NCI-H526 (cell line): ENCODE data around the gene AVPR1B.

Experiments used
- DNase-seq, 2 experiments: peaks; one replicate each; lab custom pipeline; 2025; lab: John Stamatoyannopoulos, UW

AVPR1B gene

GRCh38 chr1:206117151-206117948 is at the start of gene AVPR1B:
Gene AVPR1B, minus strand, starts transcription at chr1:206117388. Its CDS starts 498 bp downstream, at chr1:206116890.
- DNase-seq, result peak; percentile 51 to 85

- DNase-seq, result no peak
Observed at GRCh38 chr1:206145771-206146290, 28.6 kb upstream of the AVPR1B start.

GRCh38 chr1:206144605-206145004 is 27.4 kb upstream of the AVPR1B start:
- no peak for DNase-seq

GRCh38 chr1:206143537-206144172 is 26.5 kb upstream of the AVPR1B start:
- no peak for DNase-seq

- no peak for DNase-seq
Observed at GRCh38 chr1:206142770-206143169, 25.6 kb upstream of the AVPR1B start.

GRCh38 chr1:206142011-206142410 is 24.8 kb upstream of the AVPR1B start:
- DNase-seq, result no peak

GRCh38 chr1:206136241-206136640 is 19.1 kb upstream of the AVPR1B start:
- peak in 1 of 2 experiments; percentile 9 for DNase-seq

- DNase-seq, result peak in 1 of 2 experiments; percentile 10
Observed at GRCh38 chr1:206135248-206135647, 18.1 kb upstream of the AVPR1B start.

GRCh38 chr1:206133751-206134415 is 16.7 kb upstream of the AVPR1B start:
- DNase-seq, result no peak

GRCh38 chr1:206131037-206131436 is 13.8 kb upstream of the AVPR1B start:
- no peak for DNase-seq

- no peak for DNase-seq
Observed at GRCh38 chr1:206128196-206128595, 11.0 kb upstream of the AVPR1B start.

GRCh38 chr1:206127336-206127735 is 10.1 kb upstream of the AVPR1B start:
- DNase-seq, result no peak

- DNase-seq, result no peak
Observed at GRCh38 chr1:206125346-206125745, 8.2 kb upstream of the AVPR1B start.

GRCh38 chr1:206122686-206123085 is 5.5 kb upstream of the AVPR1B start:
- no peak for DNase-seq

GRCh38 chr1:206121269-206121668 is 4.1 kb upstream of the AVPR1B start:
- no peak for DNase-seq

- DNase-seq, result no peak
Observed at GRCh38 chr1:206120406-206120805, 3.2 kb upstream of the AVPR1B start.

GRCh38 chr1:206116873-206117150 is 376 bp downstream of the AVPR1B start:
- DNase-seq, result no peak

GRCh38 chr1:206116191-206116872 is 856 bp downstream of the AVPR1B start:
- DNase-seq, result no peak

GRCh38 chr1:206115791-206116190 is 1.4 kb downstream of the AVPR1B start:
- no peak for DNase-seq

GRCh38 chr1:206114692-206115640 is 2.2 kb downstream of the AVPR1B start:
- no peak for DNase-seq
